NCI-H82 treated with DMSO at 0.1 percent for 48 hours (cell line): Measurements from ENCODE around the gene KIAA0232.
"Not testable (repeated sequence)": the region's sequence is repeated elsewhere in the genome, so short reads cannot be mapped to it uniquely, and the experiment has no call there.

Experiments used
- DNase-seq: peaks from one replicate; lab custom pipeline; 2025; ENCODE audit not compliant: unreplicated experiment; lab: John Stamatoyannopoulos, UW

The KIAA0232 gene

DNA sequence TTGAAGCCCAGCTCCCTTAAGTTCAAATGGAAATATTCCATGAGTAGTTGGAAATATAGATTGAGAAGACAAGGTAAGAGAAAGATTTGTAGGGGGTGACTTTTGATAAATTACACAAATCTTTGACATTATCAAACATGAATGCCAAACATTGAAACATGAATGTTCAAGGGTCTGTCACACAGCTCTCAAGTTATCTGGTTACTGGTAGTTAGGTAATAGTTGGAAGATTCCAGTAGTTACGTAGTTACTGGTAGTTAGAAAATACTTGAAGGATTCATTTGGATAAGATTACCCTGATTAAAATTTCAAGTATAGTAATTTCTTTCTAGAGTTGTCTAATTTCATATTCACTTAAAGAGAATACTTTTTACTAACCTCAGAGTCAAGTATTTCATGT, 20.7 kb downstream of the KIAA0232 start:
- DNase-seq: no peak

DNA sequence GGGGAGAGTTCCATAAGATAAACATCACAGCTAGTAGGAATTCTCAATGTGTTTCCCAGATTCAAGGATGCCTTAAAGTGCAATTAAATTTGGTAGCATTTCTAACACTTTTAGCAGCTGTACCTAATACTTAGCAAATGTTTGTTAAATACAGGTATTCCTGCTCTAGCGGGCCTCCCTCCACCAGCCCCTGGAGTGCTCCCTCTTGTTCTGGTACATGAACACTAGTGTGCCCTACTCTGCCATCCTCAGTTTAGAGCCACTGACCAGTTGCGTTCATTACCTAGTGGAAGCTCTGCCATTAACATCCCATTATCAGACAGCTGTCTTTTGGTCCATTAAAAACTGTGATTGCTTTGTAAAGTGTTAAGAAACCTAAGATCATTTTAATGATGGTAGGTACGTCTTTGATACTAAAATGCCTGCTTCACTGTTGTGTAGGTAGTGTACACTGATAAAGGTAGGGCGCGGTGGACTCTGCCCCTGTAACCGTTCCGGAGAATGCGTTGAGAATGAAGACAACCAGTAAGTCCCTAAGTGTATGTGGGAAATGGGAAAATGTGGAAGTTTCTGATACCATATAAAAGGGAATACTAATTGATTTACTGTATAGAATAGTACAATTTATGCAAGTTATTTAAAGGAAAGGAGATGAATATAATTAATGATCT, 21.7 kb downstream of the KIAA0232 start:
- DNase-seq: no peak

DNA sequence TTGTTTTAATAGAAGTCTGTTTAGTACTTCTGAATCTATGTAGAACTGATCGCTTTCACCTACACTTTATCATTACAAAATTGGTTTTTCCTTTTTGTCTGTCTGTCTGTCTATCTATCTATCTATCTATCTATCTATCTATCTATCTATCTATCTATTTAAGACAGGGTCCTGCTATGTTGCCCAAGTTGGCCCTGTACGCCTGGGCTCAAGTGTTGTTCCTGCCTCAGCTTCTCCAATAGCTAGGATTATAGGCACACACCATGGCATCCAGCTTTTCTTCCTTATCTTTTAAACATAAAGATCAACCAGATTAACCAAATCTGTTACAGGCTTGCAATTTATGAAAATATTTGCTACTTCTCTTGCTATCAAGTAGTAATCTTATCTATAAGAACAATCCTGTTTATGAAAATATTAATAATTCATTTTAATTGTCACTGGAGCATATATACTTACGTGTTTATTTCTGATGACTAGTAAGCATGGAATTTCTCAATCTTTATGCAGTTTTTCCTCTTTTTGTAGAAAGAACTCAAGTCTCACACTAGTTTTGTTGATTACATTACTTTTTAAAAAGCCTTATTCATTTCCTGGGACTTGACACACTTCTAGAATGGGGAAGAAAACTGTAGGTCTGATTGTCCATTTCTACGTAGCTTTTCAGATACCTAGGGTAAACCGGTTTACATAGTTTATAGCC, 24.5 kb downstream of the KIAA0232 start:
- DNase-seq: no peak

DNA sequence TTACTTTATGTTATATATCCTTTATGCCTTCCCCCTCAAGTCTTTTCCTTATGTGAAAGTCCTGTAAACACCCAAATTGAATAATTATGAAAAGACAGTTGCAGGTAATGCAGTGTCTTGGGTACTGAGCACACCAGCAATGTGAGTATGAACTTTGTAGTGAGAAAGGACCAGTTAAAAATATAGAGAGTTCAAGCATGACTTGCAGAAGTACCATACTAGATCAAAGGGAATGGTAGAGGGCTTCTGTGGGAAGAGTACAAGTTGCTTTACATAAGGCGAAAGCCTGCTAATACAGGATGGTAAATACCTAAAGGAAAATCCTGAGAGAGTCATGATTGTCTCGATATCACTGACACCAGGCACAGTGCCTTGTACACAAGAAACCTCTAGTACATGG, 25.7 kb downstream of the KIAA0232 start:
- DNase-seq: no peak

DNA sequence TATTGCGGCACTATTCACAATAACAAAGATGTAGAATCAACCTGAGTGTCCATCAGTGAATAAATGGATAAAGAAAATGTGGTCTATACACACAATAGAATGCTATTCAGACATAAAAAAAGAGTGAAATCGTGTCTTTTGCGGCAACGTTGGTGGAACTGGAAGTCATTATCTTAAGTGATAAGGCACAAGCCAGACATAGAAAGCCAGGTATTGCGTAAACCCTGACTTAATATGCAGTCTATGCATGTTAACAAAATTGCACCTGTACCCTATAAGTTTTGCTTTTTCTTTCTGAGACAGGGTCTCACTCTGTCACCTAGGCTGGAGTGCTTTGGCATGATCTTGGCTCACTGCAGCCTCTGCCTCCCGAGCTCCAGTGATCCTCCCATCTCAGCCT, 28.6 kb downstream of the KIAA0232 start:
- DNase-seq: no peak

- no peak for DNase-seq
These were observed 30.2 kb downstream of the KIAA0232 start for GRCh38 chr4:6812766-6813165.

- no peak for DNase-seq
These were observed 31.2 kb downstream of the KIAA0232 start for GRCh38 chr4:6813725-6814124.

DNA sequence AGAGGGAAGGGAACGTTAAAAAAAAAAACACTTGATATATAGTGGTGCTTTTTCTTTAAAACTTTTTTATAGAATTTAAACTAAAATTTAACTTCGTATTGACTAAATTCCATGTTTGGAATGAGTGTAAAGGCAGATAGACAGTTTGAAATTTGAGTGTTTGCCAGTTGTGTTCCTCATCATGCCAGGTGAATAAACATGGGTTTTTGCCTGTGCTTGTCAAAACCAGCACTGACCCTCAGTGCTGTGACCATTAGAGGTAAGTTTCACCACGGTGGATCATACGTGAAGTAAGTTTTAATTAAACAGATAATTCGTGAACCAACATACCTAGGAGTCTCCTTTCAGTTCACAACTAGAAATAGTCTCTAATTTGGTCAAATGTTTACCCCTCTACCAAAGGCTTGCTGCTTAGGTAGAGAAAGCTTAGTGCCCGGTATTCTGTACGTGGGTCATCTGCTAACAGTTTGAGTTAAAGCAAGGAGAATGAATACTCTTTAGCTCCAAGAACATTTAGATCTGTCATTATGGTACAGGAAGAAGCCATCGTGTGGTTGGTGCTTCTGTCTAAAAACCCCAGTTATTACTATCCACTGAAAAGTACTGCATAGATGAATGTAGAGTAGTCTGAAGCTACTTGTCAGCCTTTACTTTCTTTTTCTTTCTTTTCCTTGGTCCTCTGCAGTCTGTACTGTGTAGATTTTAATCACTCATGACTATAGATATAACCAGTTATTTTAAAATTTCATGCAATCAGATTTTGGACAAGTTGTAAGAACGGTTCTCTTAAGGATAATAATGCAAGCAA, 32.7 kb downstream of the KIAA0232 start:
- no peak for DNase-seq

- no peak for DNase-seq
These were observed 36.8 kb downstream of the KIAA0232 start for GRCh38 chr4:6819295-6819694.

GRCh38 chr4:6820695-6821094, 38.2 kb downstream of the KIAA0232 start:
- no peak for DNase-seq

DNA sequence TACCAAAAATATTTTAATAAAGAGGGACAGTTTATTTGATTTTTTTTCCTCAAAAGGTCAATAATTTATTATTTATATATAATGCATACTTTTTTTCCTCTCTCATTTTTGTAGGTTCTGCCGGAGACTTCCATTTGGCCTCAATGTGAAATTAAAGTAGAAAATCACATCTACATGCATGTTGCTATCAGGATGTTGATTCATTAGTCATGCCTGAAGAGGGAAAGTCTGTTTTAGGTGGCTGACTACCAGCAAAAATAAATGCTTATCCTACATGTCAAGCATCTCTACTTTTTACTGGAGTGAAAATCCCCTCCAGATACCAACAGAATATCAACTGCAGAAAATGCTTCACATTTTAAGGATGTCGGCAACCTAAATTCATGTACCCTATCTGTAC, 41.5 kb downstream of the KIAA0232 start:
- no peak for DNase-seq

GRCh38 chr4:6824772-6825402, 42.4 kb downstream of the KIAA0232 start:
- DNase-seq: no peak

DNA sequence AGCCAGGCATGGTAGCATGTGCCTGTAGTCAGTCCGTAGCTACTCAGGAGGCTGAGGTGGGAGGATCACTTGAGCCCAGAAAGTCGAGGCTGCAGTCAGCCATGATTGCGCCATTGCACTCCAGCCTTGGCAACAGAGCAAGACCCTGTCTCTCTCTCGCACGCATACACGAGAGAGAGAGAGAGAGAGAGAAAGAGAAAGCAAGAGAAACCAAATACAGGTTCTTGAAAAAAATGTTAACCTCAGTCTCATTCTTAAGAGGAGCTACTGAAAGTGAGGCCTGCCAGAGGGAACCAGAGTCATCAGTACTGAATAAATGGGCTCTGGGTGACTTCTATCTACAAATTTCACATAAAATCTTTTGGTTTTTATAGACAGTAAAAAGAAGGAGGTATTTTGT, 42.9 kb downstream of the KIAA0232 start:
- DNase-seq: no peak

GRCh38 chr4:6826781-6827508, 44.4 kb downstream of the KIAA0232 start:
- no peak for DNase-seq

- DNase-seq: no peak
These were observed 46.6 kb downstream of the KIAA0232 start for GRCh38 chr4:6829086-6829485.

DNA sequence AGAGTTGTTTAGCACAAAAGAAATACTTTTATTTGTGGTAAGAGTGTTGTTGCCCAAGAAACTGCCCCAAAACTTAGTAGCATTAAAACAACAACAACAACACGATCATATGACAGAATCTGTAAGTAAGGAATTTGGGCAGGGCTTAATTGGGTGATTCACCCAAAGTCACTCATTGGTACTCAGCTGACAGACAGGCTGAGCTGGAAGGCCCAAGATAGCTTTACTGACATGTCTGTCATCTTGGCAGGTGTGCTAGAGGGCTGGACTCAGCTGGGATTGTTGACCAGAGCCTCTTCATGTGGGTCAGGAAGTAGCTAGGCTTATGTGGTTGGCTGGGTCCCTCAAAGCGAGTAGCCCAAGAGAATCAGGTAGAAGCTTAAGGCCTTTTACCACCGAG, 52.3 kb downstream of the KIAA0232 start:
- DNase-seq: no peak

DNA sequence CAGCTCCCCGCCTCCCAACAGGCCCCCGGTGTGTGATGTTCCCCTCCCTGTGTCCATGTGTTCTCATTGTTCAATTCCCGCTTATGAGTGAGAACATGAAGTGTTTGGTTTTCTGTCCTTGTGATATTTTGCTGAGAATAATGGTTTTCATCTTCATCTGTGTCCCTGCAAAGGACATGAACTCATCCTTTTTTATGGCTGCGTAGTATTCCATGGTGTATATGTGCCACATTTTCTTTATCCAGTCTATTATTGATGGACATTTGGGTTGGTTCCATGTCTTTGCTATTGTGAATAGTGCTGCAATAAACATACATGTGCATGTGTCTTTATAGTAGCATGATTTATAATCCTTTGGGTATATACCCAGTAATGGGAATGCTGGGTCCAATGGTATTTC, 53.1 kb downstream of the KIAA0232 start:
- not testable (repeated sequence) for DNase-seq

- not testable (repeated sequence) for DNase-seq
These were observed 54.6 kb downstream of the KIAA0232 start for GRCh38 chr4:6837106-6837505.

DNA sequence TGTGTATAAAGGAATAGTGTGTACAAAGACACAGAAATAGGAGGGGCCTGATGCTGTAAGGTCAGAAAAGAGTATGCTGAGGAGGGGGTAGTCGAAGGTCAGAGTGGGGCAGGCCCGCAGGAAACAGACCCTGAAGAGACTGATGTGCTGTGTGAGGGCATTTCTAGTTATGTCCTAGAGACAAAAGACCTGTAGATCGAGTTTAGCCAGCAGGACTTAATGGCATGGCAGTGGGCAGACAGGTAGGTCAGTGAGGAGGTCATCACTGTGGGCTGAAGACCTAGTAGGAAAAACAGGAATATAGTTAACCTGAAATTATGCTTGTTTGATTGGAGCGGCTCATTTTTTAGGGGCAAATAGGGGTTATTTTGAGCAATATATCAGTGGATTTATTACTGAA, 57.1 kb downstream of the KIAA0232 start:
- no peak for DNase-seq

GRCh38 chr4:6840062-6840976, 57.8 kb downstream of the KIAA0232 start:
- no peak for DNase-seq
